GM12878 (cell line): ENCODE data around the gene GRK5. TPM values are rescaled to one million over a fixed set of nuclear protein-coding genes. Genes with fewer than 3 reads are reported as not detected.

Experiments used
- ATAC-seq: fragments of 200-7000 bp; cut with Tn5 transposase; 3 replicates; pipeline ENCODE4 v1.9.1; 2020; ENCODE audit warnings: mild to moderate bottlenecking, moderate library complexity
- BruUV-seq: library from RNA; stranded (reverse); fragments of 400-500 nt; replicated peaks from 2 replicates; lab custom pipeline; 2021; lab: Mats Ljungman, UMichigan
- CTCF ChIA-PET: fragments of 300-600 bp; sonication (Branson Sonifier 250); formaldehyde crosslinking; extraction: SDS; loops from one replicate; lab custom pipeline; 2021; ENCODE audit warnings: inconsistent platforms; lab: Yijun Ruan, JAX
- POLR2A ChIA-PET: fragments of 350-600 bp; formaldehyde crosslinking; extraction: SDS; loops from one replicate; lab custom pipeline; 2021; ENCODE audit warnings: inconsistent platforms; lab: Charles Lee
- RAD21 ChIA-PET: fragments of 300-600 bp; sonication (Branson Sonifier 250); formaldehyde crosslinking; loops from one replicate; lab custom pipeline; 2023; ENCODE audit warnings: antibody characterized with exemption; ENCODE audit not compliant: unreplicated experiment; lab: Charles Lee
- SMC1A ChIA-PET: fragments of 300-600 bp; sonication (Branson Sonifier 250); formaldehyde crosslinking; loops from one replicate; lab custom pipeline; 2023; ENCODE audit not compliant: unreplicated experiment, uncharacterized antibody; lab: Charles Lee
- DNase-seq: peaks from one replicate; pipeline ENCODE4 v3.0.0-alpha.2; 2011; ENCODE audit warnings: low read depth, low spot score
- FAIRE-seq: peaks from 3 replicates; lab custom pipeline; 2011; peaks lifted over from hg19 to GRCh38; lab: Jason Lieb, UNC
- H2AFZ ChIP-seq: 2 replicates; pipeline ENCODE4 v1.6.0; 2011; ENCODE audit warnings: low read depth, low read length, control low read depth; ENCODE audit not compliant: control insufficient read depth
- H3K27ac ChIP-seq: 2 replicates; pipeline ENCODE4 v1.5.1; 2011; ENCODE audit warnings: control low read depth; ENCODE audit not compliant: control insufficient read depth, insufficient read depth
- H3K27me3 ChIP-seq, 2 experiments: replicated peaks in 1 of 2; 2 replicates each; pipeline versions ENCODE4 v1.6.0 to v1.6.1; 2011; ENCODE audit warnings: low read length in 1 of 2; ENCODE audit not compliant: control insufficient read depth in 2 of 2, insufficient read depth in 2 of 2
- H3K36me3 ChIP-seq, 2 experiments: 2 replicates each; pipeline ENCODE4 v1.5.1; 2011; ENCODE audit warnings: low read length in 1 of 2; ENCODE audit not compliant: control insufficient read depth in 2 of 2, insufficient read depth in 2 of 2
- H3K4me1 ChIP-seq: 2 replicates; pipeline ENCODE4 v1.6.1; 2011; ENCODE audit warnings: mild to moderate bottlenecking, low read length, moderate library complexity, mixed read lengths; ENCODE audit not compliant: control insufficient read depth, insufficient read depth
- H3K4me2 ChIP-seq: 2 replicates; pipeline ENCODE4 v1.6.0; 2011; ENCODE audit warnings: control low read depth; ENCODE audit not compliant: control insufficient read depth, insufficient read depth
- H3K4me3 ChIP-seq: fragments of 200-600 bp; sonication (generic); 2 replicates; pipeline ENCODE4 v1.5.1; 2016
- H3K79me2 ChIP-seq: 2 replicates; pipeline ENCODE4 v1.6.0; 2011; ENCODE audit warnings: low read length; ENCODE audit not compliant: control insufficient read depth, insufficient read depth
- H3K9ac ChIP-seq: 2 replicates; pipeline ENCODE4 v1.8.0; 2011; ENCODE audit warnings: low read length, control low read depth, mixed read lengths; ENCODE audit not compliant: control insufficient read depth, insufficient read depth
- H3K9me3 ChIP-seq: replicated peaks from 3 replicates; pipeline ENCODE4 v1.5.1; 2011; ENCODE audit warnings: mild to moderate bottlenecking, low read length; ENCODE audit not compliant: control insufficient read depth, insufficient read depth
- H4K20me1 ChIP-seq: 2 replicates; pipeline ENCODE4 v1.6.0; 2011; ENCODE audit not compliant: control insufficient read depth, insufficient read depth
- ATF3 ChIP-seq: IDR thresholded peaks from 2 replicates; pipeline ENCODE4 v1.6.1; 2011; ENCODE audit warnings: low read depth, mild to moderate bottlenecking, low read length, moderate library complexity, borderline replicate concordance; ENCODE audit errors: extremely low read depth
- JUND ChIP-seq: IDR thresholded peaks from 2 replicates; pipeline ENCODE4 v1.6.1; 2012; ENCODE audit warnings: low read depth, mild to moderate bottlenecking, low read length, improper control_type of control experiment, moderate library complexity
- KAT2A ChIP-seq: conservative IDR thresholded peaks from 2 replicates; pipeline ENCODE4 v1.6.1; 2011; ENCODE audit warnings: low read depth, low read length; ENCODE audit not compliant: control insufficient read depth
- USF1 ChIP-seq: IDR thresholded peaks from 2 replicates; pipeline ENCODE4 v1.6.1; 2011; ENCODE audit warnings: borderline replicate concordance, low read depth, mild to moderate bottlenecking, moderate library complexity, mixed read lengths, low read length; ENCODE audit not compliant: insufficient read depth; ENCODE audit errors: extremely low read length
- USF2 ChIP-seq: IDR thresholded peaks from 2 replicates; pipeline ENCODE4 v1.6.1; 2011; ENCODE audit warnings: low read depth, low read length, improper control_type of control experiment, borderline replicate concordance
- WGBS: methylation state at CpG from one replicate; pipeline ENCODE4 v1.1.6; 2016; ENCODE audit warnings: low lambda C conversion rate; ENCODE audit not compliant: insufficient replicate concordance, insufficient coverage; ENCODE audit errors: missing lambda C conversion rate; 5-methylcytosine and 5-hydroxymethylcytosine counted together
- in situ Hi-C: fragments of 300-500 bp; cut with MboI; formaldehyde crosslinking; loops from 9 replicates; pipeline ENCODE4 v1.14.3; 2018; ENCODE audit warnings: mixed read lengths
- intact Hi-C: fragments of 100-400 bp; cut with micrococcal nuclease; formaldehyde crosslinking; loops from one replicate; pipeline ENCODE4 v1.14.2; 2022; ENCODE audit not compliant: unreplicated experiment
- polyA plus RNA-seq, 11 experiments: library from polyadenylated mRNA; depleted of rRNA in 4 of 11; unstranded in 6 of 11; stranded (reverse) in 5 of 11; fragments of >200 nt; fragmentation: Nextera tagmentation in 4 of 11; fragmentation: Illumina TruSeq in 1 of 11; extraction: Ambion mirVana in 4 of 11; extraction: Trizol in 1 of 11; gene quantifications; 1 replicate in 1 of 11; 2 replicates in 10 of 11; pipeline versions ENCODE4 v1.2.1 to v1.2.3, GENCODE V29; 2011 to 2016; ENCODE audit warnings: inconsistent platforms in 2 of 11, missing spikeins in 2 of 11, low read depth in 1 of 11
- total RNA-seq, 4 experiments: library from RNA; depleted of rRNA in 3 of 4; stranded (reverse); fragments of >200 nt in 3 of 4; fragmentation: Illumina TruSeq in 1 of 4; extraction: Trizol in 1 of 4; gene quantifications; 2 replicates each; pipeline versions ENCODE4 v1.2.1 to v1.2.3, GENCODE V29; 2013 to 2021

Gene GRK5
- total and polyA plus RNA-seq, 10 of the 15 experiments (the other 5 are each of a cell fraction or from before 2014, with no cell fraction given) = 0.11 to 22.1 (median 10.0) TPM

- Histone ChIP-seq H3K4me3 (no peak overlapping the region), H3K36me3 (peaks cover 5 to 6% of the 10 kb centered on the region in 2 experiments; a peak in 3 of 4 replicates), H3K4me2 (no peak overlapping the region), H3K79me2 (no peaks in the 10 kb centered on the region), H3K27ac (no peak overlapping the region), H4K20me1 (no peaks in the 10 kb centered on the region), H3K9me3 (no peaks in the 10 kb centered on the region), H3K27me3 (no peaks in the 10 kb centered on the region), H3K4me1 (peaks cover 29% of the 10 kb centered on the region), H2AFZ (no peak overlapping the region), H3K9ac (no peak overlapping the region)
- intact Hi-C loops = no loop called here
- POLR2A ChIA-PET = interaction anchor here (0.5 to 1.2 kb wide), 5 partner anchors 10 to 72 kb away, joined by 3 to 6 read pairs (median 4); no protein-coding TSS in a partner anchor
- FAIRE-seq (no peak), ATAC-seq (no peak), DNase-seq (no peak)
- no TSS peak for BruUV-seq
- no peak for TF ChIP-seq ATF3
- TF ChIP-seq USF2 = no peak
- TF ChIP-seq KAT2A = no peak
- no peak for TF ChIP-seq JUND
- TF ChIP-seq USF1 = no peak
- RAD21 ChIA-PET = interaction anchor here (1.1 to 2.3 kb wide), 3 partner anchors 17 to 41 kb away, joined by 3 to 10 read pairs (median 3); partner anchors contain the start of gene RGS10
- WGBS = 85% methylated on average over 8 of the region's 8 CpGs
- in situ Hi-C loops = no loop called here
- CTCF ChIA-PET = interaction anchor here (0.6 to 2.5 kb wide), 5 partner anchors 10 to 293 kb away, joined by 3 to 19 read pairs (median 3); partner anchors contain the start of gene GRK5
- SMC1A ChIA-PET = interaction anchor here (0.8 to 3.8 kb wide), 13 partner anchors 8 to 294 kb away, joined by 3 to 19 read pairs (median 5); no protein-coding TSS in a partner anchor
Measured at GRCh38 chr10:119500123-119500795, 292.9 kb downstream of the GRK5 start.
